ENCODE measurements around the gene KIAA1614. TPM values are rescaled to one million over a fixed set of nuclear protein-coding genes. Genes with fewer than 3 reads are reported as not detected.

KIAA1614 gene
- total and polyA plus RNA-seq, 10 of the 15 experiments (the other 5 are each of a cell fraction or from before 2014, with no cell fraction given): 0.03 to 1.0 (median 0.26) TPM; not detected in 1

GRCh38 chr1:180937012-180937372 is 24.3 kb downstream of the KIAA1614 start:
- BruUV-seq (replicated peaks): no TSS peak
- Histone ChIP-seq H4K20me1 (ENCODE audit: control insufficient read depth, insufficient read depth) (no peaks in the 10 kb centered on the region), H3K9ac (ENCODE audit: control insufficient read depth, insufficient read depth, low read length) (no peak overlapping the region), H3K79me2 (ENCODE audit: control insufficient read depth, insufficient read depth, low read length) (no peaks in the 10 kb centered on the region), H3K36me3 (ENCODE audit: control insufficient read depth in 2 of 2, insufficient read depth in 2 of 2, low read length in 1 of 2) (no peaks in the 10 kb centered on the region), H3K4me3 (no peak overlapping the region), H3K27ac (ENCODE audit: control insufficient read depth, insufficient read depth) (no peak overlapping the region), H3K4me2 (ENCODE audit: control insufficient read depth, insufficient read depth) (no peak overlapping the region), H3K27me3 (replicated peaks in 1 of 2; ENCODE audit: control insufficient read depth in 2 of 2, insufficient read depth in 2 of 2, low read length in 1 of 2) (no peaks in the 10 kb centered on the region; a peak in 1 of 4 replicates), H3K4me1 (ENCODE audit: control insufficient read depth, insufficient read depth, low read length) (peaks cover 14% of the 10 kb centered on the region), H2AFZ (ENCODE audit: control insufficient read depth, low read depth, low read length) (no peak overlapping the region), H3K9me3 (replicated peaks; ENCODE audit: control insufficient read depth, insufficient read depth, low read length) (no peaks in the 10 kb centered on the region)
- no peak for DNase-seq (ENCODE audit: low read depth, low spot score)
- CTCF ChIA-PET: no interaction called here
- no peak for ATAC-seq
- intact Hi-C loops (cut with micrococcal nuclease; ENCODE audit: unreplicated experiment) (no loop called here), in situ Hi-C loops (cut with MboI) (no loop called here)
- WGBS (ENCODE audit: insufficient coverage, insufficient replicate concordance, low lambda C conversion rate, missing lambda C conversion rate): 62% methylated on average over 1 of the region's 1 CpG
- SMC1A ChIA-PET (ENCODE audit: uncharacterized antibody, unreplicated experiment): no interaction called here
- TF ChIP-seq ZNF24 (IDR thresholded peaks at IDR 0.05) (peak; percentile 48; the same call in 1 of the 2 replicates), SMAD5 (IDR thresholded peaks at IDR 0.05; ENCODE audit: low read depth) (no peak)
- POLR2A ChIA-PET: no interaction called here
- FAIRE-seq: no peak
- RAD21 ChIA-PET (ENCODE audit: unreplicated experiment): interaction anchor here (1.2 kb wide), 1 partner anchor 16 kb away, joined by 4 read pairs; no protein-coding TSS in a partner anchor

DNA sequence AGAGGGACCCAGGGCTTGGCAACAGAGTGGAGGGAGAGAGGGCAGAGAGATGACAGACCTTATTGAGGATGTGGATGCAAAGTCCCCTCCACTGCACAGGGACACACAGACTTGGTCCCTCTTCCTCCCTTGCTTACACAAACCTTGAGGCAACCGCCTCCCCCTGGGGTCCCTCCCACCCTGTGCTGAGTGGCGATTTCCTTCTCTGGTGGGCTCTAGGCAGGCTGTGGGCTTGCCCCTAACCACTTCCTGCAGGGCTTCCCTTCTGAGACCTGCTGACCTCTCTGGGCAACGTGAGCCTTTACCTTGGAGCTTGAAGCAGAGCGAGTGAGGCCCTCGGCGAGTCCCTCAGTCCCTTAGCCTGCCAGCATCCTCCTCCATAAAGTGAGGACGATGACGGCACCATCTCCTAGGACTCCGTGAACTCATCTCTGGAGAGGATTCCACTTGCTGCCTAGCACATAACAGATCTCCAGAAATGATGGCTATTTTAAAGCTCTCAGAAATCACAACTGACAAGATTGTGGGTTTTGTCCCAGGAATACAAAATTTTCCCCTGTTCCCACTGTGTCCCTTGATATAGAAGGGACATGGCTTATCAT is 25.0 kb downstream of the KIAA1614 start:
- in situ Hi-C loops (cut with MboI): no loop called here
- ATAC-seq: peak; percentile 8; the same call in 2 of the 3 replicates
- POLR2A ChIA-PET: no interaction called here
- Histone ChIP-seq H4K20me1 (ENCODE audit: control insufficient read depth, insufficient read depth) (no peaks in the 10 kb centered on the region), H3K27me3 (replicated peaks in 1 of 2; ENCODE audit: control insufficient read depth in 2 of 2, insufficient read depth in 2 of 2, low read length in 1 of 2) (no peaks in the 10 kb centered on the region; a peak in 1 of 4 replicates), H3K79me2 (ENCODE audit: control insufficient read depth, insufficient read depth, low read length) (no peaks in the 10 kb centered on the region), H3K4me1 (ENCODE audit: control insufficient read depth, insufficient read depth, low read length) (peaks cover 14% of the 10 kb centered on the region), H2AFZ (ENCODE audit: control insufficient read depth, low read depth, low read length) (no peak overlapping the region), H3K9me3 (replicated peaks; ENCODE audit: control insufficient read depth, insufficient read depth, low read length) (no peaks in the 10 kb centered on the region), H3K4me2 (ENCODE audit: control insufficient read depth, insufficient read depth) (no peak overlapping the region), H3K4me3 (no peak overlapping the region), H3K36me3 (ENCODE audit: control insufficient read depth in 2 of 2, insufficient read depth in 2 of 2, low read length in 1 of 2) (no peaks in the 10 kb centered on the region), H3K9ac (ENCODE audit: control insufficient read depth, insufficient read depth, low read length) (no peak overlapping the region), H3K27ac (ENCODE audit: control insufficient read depth, insufficient read depth) (no peak overlapping the region)
- CTCF ChIA-PET: interaction anchor here (1.2 kb wide), 1 partner anchor 17 kb away, joined by 4 read pairs; no protein-coding TSS in a partner anchor
- no peak for FAIRE-seq
- SMC1A ChIA-PET (ENCODE audit: uncharacterized antibody, unreplicated experiment): interaction anchor here (0.6 kb wide), 1 partner anchor 228 kb away, joined by 3 read pairs; no protein-coding TSS in a partner anchor
- no peak for TF ChIP-seq RELA (IDR thresholded peaks at IDR 0.05; ENCODE audit: borderline replicate concordance, partially characterized antibody)
- no peak for TF ChIP-seq EGR1 (IDR thresholded peaks at IDR 0.05; ENCODE audit: borderline replicate concordance in 1 of 2, low read depth in 2 of 2, low read length in 2 of 2)
- TF ChIP-seq NR2C1 (IDR thresholded peaks at IDR 0.05): no peak
- TF ChIP-seq, protein P1, sequence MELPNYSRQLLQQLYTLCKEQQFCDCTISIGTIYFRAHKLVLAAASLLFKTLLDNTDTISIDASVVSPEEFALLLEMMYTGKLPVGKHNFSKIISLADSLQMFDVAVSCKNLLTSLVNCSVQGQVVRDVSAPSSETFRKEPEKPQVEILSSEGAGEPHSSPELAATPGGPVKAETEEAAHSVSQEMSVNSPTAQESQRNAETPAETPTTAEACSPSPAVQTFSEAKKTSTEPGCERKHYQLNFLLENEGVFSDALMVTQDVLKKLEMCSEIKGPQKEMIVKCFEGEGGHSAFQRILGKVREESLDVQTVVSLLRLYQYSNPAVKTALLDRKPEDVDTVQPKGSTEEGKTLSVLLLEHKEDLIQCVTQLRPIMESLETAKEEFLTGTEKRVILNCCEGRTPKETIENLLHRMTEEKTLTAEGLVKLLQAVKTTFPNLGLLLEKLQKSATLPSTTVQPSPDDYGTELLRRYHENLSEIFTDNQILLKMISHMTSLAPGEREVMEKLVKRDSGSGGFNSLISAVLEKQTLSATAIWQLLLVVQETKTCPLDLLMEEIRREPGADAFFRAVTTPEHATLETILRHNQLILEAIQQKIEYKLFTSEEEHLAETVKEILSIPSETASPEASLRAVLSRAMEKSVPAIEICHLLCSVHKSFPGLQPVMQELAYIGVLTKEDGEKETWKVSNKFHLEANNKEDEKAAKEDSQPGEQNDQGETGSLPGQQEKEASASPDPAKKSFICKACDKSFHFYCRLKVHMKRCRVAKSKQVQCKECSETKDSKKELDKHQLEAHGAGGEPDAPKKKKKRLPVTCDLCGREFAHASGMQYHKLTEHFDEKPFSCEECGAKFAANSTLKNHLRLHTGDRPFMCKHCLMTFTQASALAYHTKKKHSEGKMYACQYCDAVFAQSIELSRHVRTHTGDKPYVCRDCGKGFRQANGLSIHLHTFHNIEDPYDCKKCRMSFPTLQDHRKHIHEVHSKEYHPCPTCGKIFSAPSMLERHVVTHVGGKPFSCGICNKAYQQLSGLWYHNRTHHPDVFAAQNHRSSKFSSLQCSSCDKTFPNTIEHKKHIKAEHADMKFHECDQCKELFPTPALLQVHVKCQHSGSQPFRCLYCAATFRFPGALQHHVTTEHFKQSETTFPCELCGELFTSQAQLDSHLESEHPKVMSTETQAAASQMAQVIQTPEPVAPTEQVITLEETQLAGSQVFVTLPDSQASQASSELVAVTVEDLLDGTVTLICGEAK (IDR thresholded peaks at IDR 0.05; ENCODE audit: borderline replicate concordance): no peak
- 33% methylated on average over 9 of the region's 9 CpGs for WGBS (ENCODE audit: insufficient coverage, insufficient replicate concordance, low lambda C conversion rate, missing lambda C conversion rate)
- DNase-seq (ENCODE audit: low read depth, low spot score): no peak
- intact Hi-C loops (cut with micrococcal nuclease; ENCODE audit: unreplicated experiment): no loop called here
- BruUV-seq (replicated peaks): no TSS peak
- RAD21 ChIA-PET (ENCODE audit: unreplicated experiment): no interaction called here

All from GM12878 (cell line).